Measurements from ENCODE around the gene FANK1.
"Not testable (repeated sequence)": the region's sequence is repeated elsewhere in the genome, so short reads cannot be mapped to it uniquely, and the experiment has no call there.

FANK1 gene

GRCh38 chr10:125892402-125892801 lies 4.0 kb upstream of the FANK1 start:
- DNase-seq, result not testable (repeated sequence)

DNA sequence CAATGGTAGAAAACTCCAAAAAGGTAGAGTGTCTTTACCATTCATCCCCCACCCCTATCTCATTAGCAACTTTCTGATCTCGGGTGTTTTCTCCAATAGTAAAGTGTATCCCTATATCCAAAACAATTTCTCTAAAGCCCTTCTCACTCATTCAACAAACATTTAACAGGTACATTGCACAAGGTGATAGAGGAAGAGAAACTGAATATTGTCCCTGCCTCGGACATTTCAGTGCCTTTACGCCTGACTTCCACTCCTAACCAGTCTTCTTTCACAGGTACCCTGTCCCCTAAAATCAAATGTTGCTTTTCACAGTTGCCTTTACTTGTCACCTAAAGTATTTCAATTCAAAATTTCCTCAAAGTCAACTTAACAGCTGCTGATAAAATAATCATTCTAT lies 2.2 kb upstream of the FANK1 start:
- not testable (repeated sequence) for DNase-seq

- peak; percentile 80 for DNase-seq
Observed at GRCh38 chr10:125895130-125896087, 955 bp upstream of the FANK1 start.

- not testable (repeated sequence) for DNase-seq
Observed at GRCh38 chr10:125897317-125897716, 953 bp downstream of the FANK1 start.

GRCh38 chr10:125900963-125901362 lies 4.6 kb downstream of the FANK1 start:
- not testable (repeated sequence) for DNase-seq

- DNase-seq, result not testable (repeated sequence)
Observed at GRCh38 chr10:125903135-125903640, 6.8 kb downstream of the FANK1 start.

DNA sequence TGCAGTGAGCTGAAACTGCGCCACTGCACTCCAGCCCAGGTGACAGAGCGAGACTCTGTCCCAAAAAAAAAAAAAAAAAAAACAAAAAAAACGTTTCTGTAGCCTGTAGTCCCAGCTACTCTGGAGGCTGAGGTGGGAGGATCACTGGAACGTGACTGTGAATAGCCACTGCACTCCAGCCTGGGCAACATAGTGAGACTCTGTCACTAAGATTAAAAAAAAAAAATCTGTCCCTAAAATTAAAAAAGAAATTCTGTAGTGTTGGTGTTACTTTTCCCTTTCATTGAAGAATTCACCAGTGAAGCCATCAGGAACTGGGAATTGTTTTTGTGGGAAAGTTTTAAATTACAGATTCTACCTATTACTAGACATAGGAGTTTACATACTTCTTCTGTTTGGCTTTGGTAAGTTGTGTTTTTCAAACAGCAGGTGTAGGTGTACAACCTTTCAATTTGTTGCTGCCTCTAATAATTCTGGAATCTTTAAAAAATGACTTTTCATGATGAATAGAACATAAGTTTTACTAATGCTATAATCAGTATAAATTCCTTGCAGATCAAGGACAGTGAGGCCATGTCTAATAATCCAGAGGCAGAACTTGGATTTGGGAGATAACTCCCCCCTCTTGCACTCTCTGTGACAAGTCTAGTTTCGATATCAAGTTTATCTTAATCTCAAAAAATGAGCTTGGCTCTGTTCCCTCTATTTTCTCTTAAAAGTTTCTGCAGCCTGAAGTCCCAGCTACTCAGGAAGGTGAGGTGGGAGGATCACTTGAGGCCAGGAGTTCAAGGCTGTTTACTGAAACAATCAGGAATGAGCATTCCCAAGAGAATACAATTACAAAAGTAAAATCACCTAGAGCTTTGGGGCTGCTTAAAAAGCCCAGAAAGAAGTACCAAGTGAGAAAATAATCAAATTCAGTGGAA lies 9.0 kb downstream of the FANK1 start:
- DNase-seq, result not testable (repeated sequence)

- DNase-seq, result not testable (repeated sequence)
Observed at GRCh38 chr10:125907598-125907997, 11.2 kb downstream of the FANK1 start.

DNA sequence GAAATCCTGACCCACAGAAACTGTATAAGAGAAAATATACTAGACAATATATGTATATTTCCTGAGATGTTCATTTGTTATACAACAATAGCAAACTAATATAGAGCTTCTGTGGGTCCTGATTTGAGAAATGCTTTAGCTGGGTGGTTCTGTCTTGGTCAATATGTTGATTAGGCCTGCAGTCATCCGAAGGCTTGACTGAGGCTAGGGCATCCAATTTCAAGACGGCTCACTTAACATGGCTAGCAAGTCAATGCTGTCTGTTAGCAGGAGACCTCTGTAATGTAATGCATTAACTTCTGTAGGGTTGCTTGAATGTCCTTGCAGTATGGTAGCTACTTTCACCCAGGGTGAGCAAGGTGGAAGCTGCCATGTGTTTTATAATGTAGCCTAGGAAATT lies 12.4 kb downstream of the FANK1 start:
- DNase-seq, result not testable (repeated sequence)

GRCh38 chr10:125909491-125909890 lies 13.1 kb downstream of the FANK1 start:
- DNase-seq, result not testable (repeated sequence)

DNA sequence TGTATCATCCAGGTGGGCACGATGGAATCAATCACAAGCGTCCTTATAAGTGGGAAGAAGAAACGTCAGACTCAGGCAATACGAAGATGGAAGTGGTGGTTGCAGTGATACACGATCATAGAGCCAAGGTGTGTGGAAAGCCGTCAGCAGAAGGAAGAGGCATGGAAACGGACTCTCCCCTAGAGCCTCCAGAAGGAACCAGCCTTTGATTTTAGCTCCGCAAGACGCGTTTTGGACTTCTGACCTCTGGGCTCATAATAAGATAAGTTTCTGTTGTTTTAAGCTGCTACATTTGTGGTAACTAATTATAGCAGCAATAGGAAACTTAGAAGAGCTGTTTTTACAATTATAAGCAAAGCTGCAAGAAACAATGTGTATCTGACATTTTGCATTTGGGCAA lies 14.8 kb downstream of the FANK1 start:
- DNase-seq, result no peak

DNA sequence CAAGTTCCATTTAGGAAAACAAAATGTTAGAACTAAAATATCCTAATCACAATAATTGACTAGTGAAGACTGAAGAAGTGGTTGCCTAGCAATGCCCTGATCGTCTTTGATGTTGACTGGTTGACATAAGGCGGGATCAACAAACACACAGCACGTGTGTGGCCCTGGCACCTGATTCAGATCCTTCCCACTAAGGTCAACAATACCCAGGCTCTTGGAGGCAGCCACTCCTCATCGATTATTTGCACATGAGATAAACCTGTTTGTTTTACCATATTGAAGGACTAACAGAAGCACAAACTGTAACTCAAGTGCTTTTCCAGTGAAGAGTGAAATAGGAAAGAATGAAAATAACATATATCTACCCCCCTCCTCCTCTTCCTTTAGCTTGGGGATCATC lies 15.6 kb downstream of the FANK1 start:
- DNase-seq, result no peak

GRCh38 chr10:125913277-125913676 lies 16.9 kb downstream of the FANK1 start:
- not testable (repeated sequence) for DNase-seq

DNA sequence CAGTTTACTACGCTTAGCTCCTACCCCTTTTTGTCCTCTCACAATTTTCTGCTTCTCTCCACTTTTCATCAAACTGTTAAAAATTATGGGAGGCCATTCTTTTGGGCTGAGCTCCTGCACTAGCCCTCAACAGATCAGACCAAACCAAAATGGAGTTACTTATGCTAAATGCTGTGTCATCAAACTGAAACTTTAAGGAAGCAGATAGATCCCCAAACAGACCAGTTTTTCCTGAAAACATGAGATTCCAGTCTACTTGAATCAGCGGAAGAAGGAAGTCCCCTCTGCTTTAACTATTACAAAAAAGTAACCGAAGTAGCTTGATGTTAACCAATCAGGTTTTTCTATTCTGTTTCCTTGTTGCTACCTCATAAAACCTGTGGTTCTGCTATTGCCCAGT lies 20.6 kb downstream of the FANK1 start:
- DNase-seq, result no peak

GRCh38 chr10:125917704-125918361 lies 21.5 kb downstream of the FANK1 start:
- not testable (repeated sequence) for DNase-seq

- DNase-seq, result not testable (repeated sequence)
Observed at GRCh38 chr10:125921643-125922306, 25.4 kb downstream of the FANK1 start.

GRCh38 chr10:125925262-125925834 lies 29.0 kb downstream of the FANK1 start:
- no peak for DNase-seq

DNA sequence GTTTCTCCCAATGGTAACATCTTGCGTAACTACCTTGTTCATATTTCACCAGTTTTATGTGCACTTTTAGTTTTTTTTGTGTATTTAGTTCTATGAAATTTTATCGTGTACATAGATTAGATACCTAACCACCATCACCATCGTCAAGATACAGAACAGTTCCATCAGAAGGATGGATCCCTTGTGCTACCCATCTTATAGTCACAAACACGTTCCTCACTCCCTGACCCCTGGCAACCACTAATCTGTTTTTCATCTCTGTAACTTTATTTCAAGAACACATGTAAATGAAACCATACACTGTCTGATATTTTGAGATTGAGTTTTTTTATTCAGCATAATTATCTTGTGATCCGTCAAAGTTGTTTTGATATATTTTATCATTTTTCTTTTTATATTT lies 29.9 kb downstream of the FANK1 start:
- DNase-seq, result no peak

GRCh38 chr10:125927265-125927664 lies 30.9 kb downstream of the FANK1 start:
- DNase-seq, result not testable (repeated sequence)

DNA sequence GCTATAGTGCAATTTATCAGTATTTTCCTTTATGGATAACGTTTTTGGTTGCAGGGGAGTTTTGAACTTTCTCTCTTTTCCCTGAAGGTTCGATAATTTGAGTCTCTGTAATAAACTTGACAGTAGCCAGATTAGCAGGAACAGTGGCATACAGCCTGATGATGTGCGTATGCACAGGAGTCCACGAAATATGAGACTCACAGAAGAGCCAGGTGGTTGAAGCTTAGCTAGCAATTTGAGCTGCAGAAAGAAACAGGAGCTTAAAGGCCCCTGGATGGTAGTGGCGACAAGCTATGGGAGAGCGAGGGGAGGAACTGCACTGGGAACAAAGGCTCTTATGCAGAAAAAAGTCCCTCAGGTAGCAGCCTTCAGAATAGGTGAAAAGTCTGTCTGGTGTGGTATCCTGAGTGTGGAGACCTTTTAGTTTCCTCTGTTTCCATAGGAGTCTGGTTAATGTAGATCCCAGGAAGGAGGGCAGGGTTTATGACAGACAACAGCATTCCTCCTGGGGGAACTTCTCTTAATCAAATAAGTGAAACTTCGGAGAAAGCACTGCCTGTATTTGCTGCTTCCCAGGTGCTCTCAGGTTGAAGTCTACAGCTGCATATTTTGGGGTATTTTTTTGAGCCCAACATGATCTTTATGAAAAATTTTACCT lies 32.7 kb downstream of the FANK1 start:
- no peak for DNase-seq

- DNase-seq, result no peak
Observed at GRCh38 chr10:125929618-125930017, 33.3 kb downstream of the FANK1 start.

All from left hindlimb (tissue), 1 donor.